ENCODE data around the gene ALPL.

GRCh38 chr1:21603177-21604138 is 94.2 kb downstream of the ALPL start:
- TF ChIP-seq EP300 (IDR thresholded peaks at IDR 0.05) (no peak), RFX5 (IDR thresholded peaks at IDR 0.05) (no peak), JUNB (IDR thresholded peaks at IDR 0.05) (no peak), CHD2 (IDR thresholded peaks at IDR 0.05; ENCODE audit: low read length, partially characterized antibody) (no peak), POLR2A (IDR thresholded peaks at IDR 0.05; ENCODE audit: low read length) (no peak), SMC3 (IDR thresholded peaks at IDR 0.05) (no peak)
- TF ChIP-seq, protein P1, sequence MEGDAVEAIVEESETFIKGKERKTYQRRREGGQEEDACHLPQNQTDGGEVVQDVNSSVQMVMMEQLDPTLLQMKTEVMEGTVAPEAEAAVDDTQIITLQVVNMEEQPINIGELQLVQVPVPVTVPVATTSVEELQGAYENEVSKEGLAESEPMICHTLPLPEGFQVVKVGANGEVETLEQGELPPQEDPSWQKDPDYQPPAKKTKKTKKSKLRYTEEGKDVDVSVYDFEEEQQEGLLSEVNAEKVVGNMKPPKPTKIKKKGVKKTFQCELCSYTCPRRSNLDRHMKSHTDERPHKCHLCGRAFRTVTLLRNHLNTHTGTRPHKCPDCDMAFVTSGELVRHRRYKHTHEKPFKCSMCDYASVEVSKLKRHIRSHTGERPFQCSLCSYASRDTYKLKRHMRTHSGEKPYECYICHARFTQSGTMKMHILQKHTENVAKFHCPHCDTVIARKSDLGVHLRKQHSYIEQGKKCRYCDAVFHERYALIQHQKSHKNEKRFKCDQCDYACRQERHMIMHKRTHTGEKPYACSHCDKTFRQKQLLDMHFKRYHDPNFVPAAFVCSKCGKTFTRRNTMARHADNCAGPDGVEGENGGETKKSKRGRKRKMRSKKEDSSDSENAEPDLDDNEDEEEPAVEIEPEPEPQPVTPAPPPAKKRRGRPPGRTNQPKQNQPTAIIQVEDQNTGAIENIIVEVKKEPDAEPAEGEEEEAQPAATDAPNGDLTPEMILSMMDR (IDR thresholded peaks at IDR 0.05), result no peak
- TF ChIP-seq, protein P2, sequence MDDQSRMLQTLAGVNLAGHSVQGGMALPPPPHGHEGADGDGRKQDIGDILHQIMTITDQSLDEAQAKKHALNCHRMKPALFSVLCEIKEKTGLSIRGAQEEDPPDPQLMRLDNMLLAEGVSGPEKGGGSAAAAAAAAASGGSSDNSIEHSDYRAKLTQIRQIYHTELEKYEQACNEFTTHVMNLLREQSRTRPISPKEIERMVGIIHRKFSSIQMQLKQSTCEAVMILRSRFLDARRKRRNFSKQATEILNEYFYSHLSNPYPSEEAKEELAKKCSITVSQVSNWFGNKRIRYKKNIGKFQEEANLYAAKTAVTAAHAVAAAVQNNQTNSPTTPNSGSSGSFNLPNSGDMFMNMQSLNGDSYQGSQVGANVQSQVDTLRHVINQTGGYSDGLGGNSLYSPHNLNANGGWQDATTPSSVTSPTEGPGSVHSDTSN (IDR thresholded peaks at IDR 0.05), result no peak

Data from A549 (cell line).